DND-41 (cell line): ENCODE data around the gene CFLAR.

Experiments used
- ATAC-seq: fragments of 200-7000 bp; cut with Tn5 transposase; 3 replicates; pipeline ENCODE4 v1.9.1; 2021; ENCODE audit warnings: low read depth; ENCODE audit not compliant: insufficient read depth
- DNase-seq: peaks from one replicate; pipeline ENCODE4 v3.0.0-alpha.2; 2020
- H2AFZ ChIP-seq: 2 replicates; pipeline ENCODE4 v1.6.0; 2012; ENCODE audit warnings: low read depth, low read length
- H3K27ac ChIP-seq: 2 replicates; pipeline ENCODE4 v1.5.1; 2012; ENCODE audit warnings: low read length, inconsistent platforms
- H3K27me3 ChIP-seq: fragments of 200-600 bp; sonication (generic); 2 replicates; pipeline ENCODE4 v1.6.0; 2012; ENCODE audit warnings: low read length, mild to moderate bottlenecking, inconsistent platforms; ENCODE audit not compliant: insufficient read depth, poor library complexity
- H3K36me3 ChIP-seq: 2 replicates; pipeline ENCODE4 v1.5.1; 2012; ENCODE audit warnings: low read length, inconsistent platforms; ENCODE audit not compliant: insufficient read depth
- H3K4me1 ChIP-seq: 2 replicates; pipeline ENCODE4 v1.5.1; 2012; ENCODE audit warnings: mild to moderate bottlenecking, low read length; ENCODE audit not compliant: insufficient read depth
- H3K4me2 ChIP-seq: 2 replicates; pipeline ENCODE4 v1.6.0; 2012; ENCODE audit warnings: mild to moderate bottlenecking, moderate library complexity, low read length, inconsistent platforms; ENCODE audit not compliant: insufficient read depth
- H3K4me3 ChIP-seq, 2 experiments: fragments of 200-600 bp in 1 of 2; shearing (Covaris generic) in 1 of 2; 2 replicates each; pipeline ENCODE4 v1.5.1; 2012 to 2016; ENCODE audit warnings: inconsistent platforms in 2 of 2, low read length in 2 of 2, mild to moderate bottlenecking in 2 of 2, low read depth in 1 of 2, moderate library complexity in 1 of 2
- H3K79me2 ChIP-seq: 2 replicates; pipeline ENCODE4 v1.6.0; 2012; ENCODE audit warnings: low read length, inconsistent platforms; ENCODE audit not compliant: insufficient read depth
- H3K9ac ChIP-seq: 2 replicates; pipeline ENCODE4 v1.6.0; 2012; ENCODE audit warnings: low read depth, mild to moderate bottlenecking, inconsistent platforms, low read length, moderate library complexity
- H3K9me3 ChIP-seq: 2 replicates; pipeline ENCODE4 v1.5.1; 2012; ENCODE audit warnings: low read length, moderate library complexity, mild to moderate bottlenecking, inconsistent platforms; ENCODE audit not compliant: insufficient read depth, severe bottlenecking
- H4K20me1 ChIP-seq: 2 replicates; pipeline ENCODE4 v1.6.0; 2012; ENCODE audit warnings: low read length; ENCODE audit not compliant: insufficient read depth
- EZH2 ChIP-seq: IDR thresholded peaks from 3 replicates; pipeline ENCODE4 v1.6.1; 2012; ENCODE audit warnings: borderline replicate concordance, low read depth, mild to moderate bottlenecking, moderate library complexity, low read length, inconsistent platforms; ENCODE audit not compliant: severe bottlenecking
- TF ChIP-seq, protein P1 (sequence below): IDR thresholded peaks from 2 replicates; pipeline ENCODE4 v1.5.1; 2012; ENCODE audit warnings: borderline replicate concordance, low read length, moderate library complexity, mild to moderate bottlenecking; ENCODE audit not compliant: poor library complexity, severe bottlenecking; ENCODE audit errors: extremely low read depth

CFLAR gene

DNA sequence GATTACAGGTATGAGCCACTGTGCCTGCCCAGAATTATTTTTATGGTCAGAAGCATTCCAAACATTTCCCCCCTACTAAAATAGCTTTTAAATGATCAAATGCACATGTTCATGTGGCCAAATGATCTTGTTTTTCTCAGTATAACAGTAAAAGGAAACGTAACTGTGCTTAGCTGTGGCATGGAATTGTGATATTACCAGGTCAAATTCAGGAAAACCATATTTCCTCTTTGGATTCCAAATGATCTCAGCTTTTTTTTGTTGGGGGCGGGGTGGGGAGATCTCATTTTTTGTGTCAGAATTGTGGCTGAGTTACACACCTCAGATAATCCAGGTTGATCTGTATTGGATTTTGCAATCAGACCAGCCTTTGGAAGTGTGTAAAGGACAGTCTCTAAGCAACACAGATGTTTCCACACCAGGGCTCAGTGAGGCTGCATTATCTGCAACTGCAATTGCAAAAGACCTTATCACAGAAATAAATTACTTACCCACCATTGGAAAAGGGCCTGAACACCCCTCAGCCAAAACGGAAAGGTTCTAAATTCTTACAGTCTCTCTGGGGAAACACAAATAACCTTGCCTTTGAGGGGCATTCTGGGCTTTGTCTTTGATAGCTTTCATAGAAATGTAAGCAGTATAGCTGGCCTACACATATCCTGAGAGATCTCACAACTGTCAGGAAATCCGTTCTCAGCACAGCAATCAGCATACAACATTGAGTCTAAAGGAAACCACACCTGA, 75.3 kb downstream of the CFLAR start:
- peak; percentile 91 for ATAC-seq
- no peak for DNase-seq
- Histone ChIP-seq H3K79me2 (no peaks in the 10 kb centered on the region), H3K9ac (0 out of 2 replicates have a peak overlapping the region, but pooled peaks have one; percentile 13), H3K9me3 (no peaks in the 10 kb centered on the region), H3K4me2 (no peak overlapping the region), H3K36me3 (peaks cover 36% of the 10 kb centered on the region), H3K4me3 (no peak overlapping the region), H3K4me1 (no peaks in the 10 kb centered on the region; the same call in 1 of the 2 replicates), H2AFZ (no peak overlapping the region), H3K27me3 (no peaks in the 10 kb centered on the region), H4K20me1 (no peaks in the 10 kb centered on the region), H3K27ac (no peak overlapping the region)
- TF ChIP-seq, protein P1, sequence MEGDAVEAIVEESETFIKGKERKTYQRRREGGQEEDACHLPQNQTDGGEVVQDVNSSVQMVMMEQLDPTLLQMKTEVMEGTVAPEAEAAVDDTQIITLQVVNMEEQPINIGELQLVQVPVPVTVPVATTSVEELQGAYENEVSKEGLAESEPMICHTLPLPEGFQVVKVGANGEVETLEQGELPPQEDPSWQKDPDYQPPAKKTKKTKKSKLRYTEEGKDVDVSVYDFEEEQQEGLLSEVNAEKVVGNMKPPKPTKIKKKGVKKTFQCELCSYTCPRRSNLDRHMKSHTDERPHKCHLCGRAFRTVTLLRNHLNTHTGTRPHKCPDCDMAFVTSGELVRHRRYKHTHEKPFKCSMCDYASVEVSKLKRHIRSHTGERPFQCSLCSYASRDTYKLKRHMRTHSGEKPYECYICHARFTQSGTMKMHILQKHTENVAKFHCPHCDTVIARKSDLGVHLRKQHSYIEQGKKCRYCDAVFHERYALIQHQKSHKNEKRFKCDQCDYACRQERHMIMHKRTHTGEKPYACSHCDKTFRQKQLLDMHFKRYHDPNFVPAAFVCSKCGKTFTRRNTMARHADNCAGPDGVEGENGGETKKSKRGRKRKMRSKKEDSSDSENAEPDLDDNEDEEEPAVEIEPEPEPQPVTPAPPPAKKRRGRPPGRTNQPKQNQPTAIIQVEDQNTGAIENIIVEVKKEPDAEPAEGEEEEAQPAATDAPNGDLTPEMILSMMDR = no peak
- no peak for TF ChIP-seq EZH2

DNA sequence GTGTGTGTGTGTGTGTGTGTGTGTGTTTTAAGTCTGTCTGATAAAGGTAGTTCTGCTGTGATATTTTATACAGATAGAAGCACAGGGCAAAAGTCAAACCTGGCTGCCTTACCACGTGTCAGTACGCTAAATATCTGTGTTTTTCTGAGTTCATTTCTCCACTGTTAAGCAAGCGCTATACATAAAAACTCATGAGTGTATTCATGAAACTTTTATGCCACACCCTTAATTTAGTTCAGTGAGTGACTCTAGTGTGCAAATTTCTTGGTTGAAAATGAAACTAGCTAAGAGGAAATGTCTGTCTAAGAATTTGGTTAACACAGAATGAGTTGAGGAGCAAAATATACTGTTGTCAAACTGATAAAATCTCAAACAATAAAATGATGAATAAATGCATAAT, 78.1 kb downstream of the CFLAR start:
- ATAC-seq = 0 out of 3 replicates have a peak, but pooled peaks have one; percentile 42
- DNase-seq = no peak
- TF ChIP-seq, protein P1 = no peak
- TF ChIP-seq EZH2 = no peak
- H3K27ac ChIP-seq = 0 out of 2 replicates have a peak overlapping the region, but pooled peaks have one; percentile 28
- no peaks in the 10 kb centered on the region; the same call in 1 of the 2 replicates for H3K4me1 ChIP-seq
- no peaks in the 10 kb centered on the region for H3K9me3 ChIP-seq
- peaks cover 32% of the 10 kb centered on the region for H3K36me3 ChIP-seq
- no peak overlapping the region for H3K4me3 ChIP-seq
- H3K4me2 ChIP-seq = no peak overlapping the region
- H3K79me2 ChIP-seq = no peaks in the 10 kb centered on the region
- H3K27me3 ChIP-seq = no peaks in the 10 kb centered on the region
- H3K9ac ChIP-seq = no peak overlapping the region
- no peaks in the 10 kb centered on the region for H4K20me1 ChIP-seq
- no peak overlapping the region for H2AFZ ChIP-seq

DNA sequence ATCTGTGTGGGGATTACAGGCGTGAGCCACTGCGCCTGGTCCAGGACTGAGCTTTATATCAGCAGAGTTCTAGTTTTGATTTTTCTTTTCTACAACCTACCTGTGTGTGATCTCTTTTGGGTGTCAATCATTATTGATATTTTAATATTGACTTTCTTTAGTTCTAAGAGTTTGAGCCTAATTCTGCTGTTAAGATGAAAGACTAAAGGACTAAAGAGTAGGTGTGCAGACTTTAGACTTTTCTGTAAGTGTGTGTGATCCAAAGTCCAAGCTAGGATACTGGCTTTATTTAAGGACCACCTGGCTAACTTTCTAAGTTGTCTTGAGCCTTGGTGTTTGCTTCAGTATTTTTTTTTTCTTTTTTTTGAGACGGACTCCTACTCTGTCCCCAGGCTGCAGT, 79.4 kb downstream of the CFLAR start:
- no peak for DNase-seq
- Histone ChIP-seq H3K27ac (no peak overlapping the region), H2AFZ (no peak overlapping the region), H3K27me3 (no peaks in the 10 kb centered on the region), H3K36me3 (peaks cover 27% of the 10 kb centered on the region), H3K4me1 (no peaks in the 10 kb centered on the region; the same call in 1 of the 2 replicates), H4K20me1 (no peaks in the 10 kb centered on the region), H3K9ac (no peak overlapping the region), H3K4me2 (no peak overlapping the region), H3K4me3 (no peak overlapping the region), H3K79me2 (no peaks in the 10 kb centered on the region), H3K9me3 (no peaks in the 10 kb centered on the region)
- no peak for ATAC-seq
- no peak for TF ChIP-seq EZH2
- TF ChIP-seq, protein P1 = no peak
